CD4-positive, alpha-beta T cell treated with Interleukin-12 subunit alpha and Interleukin-12 subunit beta, for 1 hour (primary cell): ENCODE data around the gene SCGN.

Source experiments
- DNase-seq: peaks from one replicate; pipeline ENCODE4 v3.0.0-alpha.2; 2020

Gene SCGN

DNA sequence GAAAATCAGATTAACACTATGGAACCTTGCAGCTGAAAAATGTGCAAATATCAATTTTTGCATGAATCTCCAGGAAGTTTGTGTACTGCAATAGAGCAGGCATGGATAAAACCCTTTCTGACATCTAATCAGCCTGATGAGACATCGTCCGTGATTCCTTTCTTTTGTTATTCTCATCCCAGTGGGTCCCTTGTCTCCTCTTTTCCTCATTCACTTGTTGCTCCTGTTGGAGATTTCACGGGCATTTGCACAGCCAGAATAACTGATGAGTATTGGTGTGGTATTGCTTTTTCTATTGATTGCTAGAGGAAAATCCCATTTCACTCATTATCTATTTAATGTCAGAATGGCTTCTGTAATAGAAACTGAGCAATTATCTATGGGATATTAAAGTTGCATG lies 39.9 kb downstream of the SCGN start:
- DNase-seq, result no peak

DNA sequence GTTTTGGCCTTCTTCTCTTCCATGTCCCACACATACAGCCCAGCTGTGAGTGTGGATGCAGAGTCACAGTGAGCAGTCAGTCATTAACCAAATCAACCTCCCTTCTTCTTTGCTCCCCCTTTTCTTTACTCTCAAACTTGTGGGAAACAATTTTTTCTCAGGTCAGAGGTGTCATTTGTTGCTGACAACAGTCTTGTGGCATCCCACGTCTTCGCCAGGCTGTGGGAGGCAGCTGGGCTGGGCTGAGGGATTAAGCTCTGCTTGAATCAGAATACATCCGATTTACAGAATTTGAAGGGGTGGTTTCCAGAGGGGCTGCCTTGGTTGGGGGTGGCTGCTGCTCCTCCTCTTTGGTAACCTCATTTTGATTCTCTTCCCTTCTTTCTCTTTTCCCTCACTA lies 40.5 kb downstream of the SCGN start:
- no peak for DNase-seq

DNA sequence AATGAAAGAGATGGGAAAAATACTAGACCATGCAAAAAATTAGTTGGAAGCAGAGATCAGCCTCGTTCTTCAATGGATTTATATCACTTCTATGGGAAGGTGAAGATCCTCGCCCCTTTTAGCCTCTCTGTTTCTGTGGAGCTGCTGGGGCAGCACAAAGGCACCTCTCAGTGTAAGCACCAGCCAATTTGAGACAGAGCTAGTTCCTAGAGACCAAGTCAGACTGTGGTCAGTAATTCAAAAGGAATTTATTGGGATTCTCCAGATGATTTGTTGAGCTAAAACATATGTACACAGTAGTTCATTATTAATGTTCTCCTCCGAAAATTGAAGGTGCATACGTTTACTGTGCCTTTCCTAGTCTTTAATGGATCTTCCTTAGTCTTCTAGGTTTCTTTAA lies 42.4 kb downstream of the SCGN start:
- DNase-seq, result no peak

DNA sequence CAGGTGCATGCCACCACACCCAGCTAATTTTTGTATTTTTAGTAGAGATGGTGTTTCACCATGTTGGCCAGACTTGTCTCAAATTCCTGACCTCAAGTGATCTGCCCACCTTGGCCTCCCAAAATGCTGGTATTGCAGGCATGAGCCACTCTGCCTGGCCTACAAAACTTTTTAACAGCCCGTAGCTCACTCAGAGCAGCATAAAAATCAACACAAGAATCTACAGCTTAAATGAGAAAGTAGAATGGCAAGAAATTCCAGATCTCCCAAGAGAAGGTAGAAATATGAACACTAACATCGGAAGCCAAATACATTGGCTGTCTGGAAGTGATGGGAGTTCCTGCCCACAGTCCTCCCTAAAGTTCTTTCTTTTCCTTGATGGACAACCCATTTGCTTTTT lies 43.7 kb downstream of the SCGN start:
- no peak for DNase-seq

DNA sequence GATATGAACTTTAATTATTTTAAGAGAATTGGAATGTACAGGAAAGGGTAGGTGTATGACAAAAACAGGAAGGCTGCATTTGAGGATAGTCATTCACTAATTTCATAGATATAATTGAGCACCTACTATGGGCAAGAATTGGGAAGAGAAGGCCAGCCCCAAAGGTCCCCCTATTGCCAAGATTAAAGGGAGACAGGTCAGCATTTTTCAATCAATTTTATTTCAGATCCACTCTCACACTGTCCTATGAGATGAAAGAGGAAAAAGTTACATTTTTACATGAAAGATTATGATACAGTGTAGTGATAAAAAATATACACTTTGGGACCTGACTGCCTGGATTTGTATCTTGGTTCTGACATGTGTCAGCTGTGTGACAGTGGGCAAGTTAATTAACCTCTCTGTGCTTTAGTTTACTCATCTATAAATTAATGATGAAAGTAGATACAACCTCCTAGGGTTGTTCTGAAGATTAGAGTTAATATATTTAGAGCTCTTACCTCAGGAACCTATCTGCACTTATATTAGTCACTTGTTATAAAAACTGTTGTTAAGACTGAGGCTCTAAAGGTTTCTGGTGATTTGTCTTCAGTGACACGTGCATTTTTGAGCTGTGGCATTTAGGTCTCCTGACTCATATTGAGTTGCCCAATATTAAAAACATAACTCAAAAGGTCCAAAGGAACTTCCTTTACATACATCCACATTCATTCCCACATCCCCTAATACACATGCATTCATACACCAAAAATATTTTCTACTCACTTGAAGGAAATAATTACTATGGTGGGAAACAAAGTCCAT lies 45.7 kb downstream of the SCGN start:
- no peak for DNase-seq

DNA sequence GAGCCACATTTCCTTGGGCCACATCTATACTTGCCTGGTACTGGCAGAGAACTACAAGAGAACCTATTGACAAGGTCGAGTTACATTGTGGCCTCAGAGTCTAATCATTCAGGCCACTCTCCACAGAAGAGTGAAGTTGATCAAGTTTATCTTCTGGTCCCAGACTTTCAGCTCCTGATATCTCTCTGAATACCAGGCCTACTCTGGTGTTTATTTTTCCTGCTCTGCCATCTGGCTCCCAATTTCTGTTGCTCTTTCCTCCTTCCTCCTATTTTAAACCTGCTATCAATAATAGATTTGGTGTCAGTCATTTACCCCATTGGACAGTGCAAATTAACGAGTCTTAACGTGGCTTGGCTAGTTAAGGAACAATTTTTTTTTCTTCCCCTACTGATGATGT lies 46.6 kb downstream of the SCGN start:
- no peak for DNase-seq

DNA sequence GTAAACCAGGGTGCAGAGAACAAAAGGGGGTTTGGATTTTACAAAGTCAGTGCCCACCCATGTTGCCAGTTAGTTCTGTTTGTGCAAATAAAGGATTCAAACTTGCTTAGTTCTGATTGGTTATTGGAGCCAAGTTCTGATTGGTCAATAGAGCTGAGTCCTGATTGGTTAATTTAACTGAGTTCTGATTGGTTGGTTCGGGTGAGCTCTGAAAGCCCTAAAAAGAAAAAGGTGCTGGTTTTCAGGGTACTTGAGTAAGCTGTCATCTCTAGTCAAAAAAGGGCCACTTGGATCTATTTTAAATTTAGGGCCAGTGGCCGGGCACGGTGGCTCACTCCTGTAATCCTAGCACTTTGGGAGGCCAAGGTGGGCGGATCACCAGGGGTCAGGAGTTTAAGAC lies 47.6 kb downstream of the SCGN start:
- DNase-seq, result no peak

DNA sequence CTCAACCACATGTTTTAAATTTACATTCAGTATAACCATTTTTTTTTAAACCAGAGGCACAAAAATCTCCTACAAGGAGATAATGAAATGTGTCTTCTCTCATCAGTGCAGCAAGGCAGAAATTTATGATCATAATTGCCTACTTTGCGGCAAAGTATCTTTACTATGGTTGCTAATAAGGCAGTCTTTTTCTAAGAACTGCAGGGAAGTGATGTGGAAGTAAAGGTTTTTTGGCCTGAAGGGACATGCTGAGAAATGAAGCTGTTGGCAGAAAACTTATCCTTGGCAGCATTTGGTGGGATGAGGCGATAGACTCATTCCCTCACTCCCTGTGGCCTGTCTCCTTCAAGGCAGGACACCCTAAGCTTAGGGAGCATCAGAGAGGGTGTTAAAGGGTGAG lies 48.7 kb downstream of the SCGN start:
- no peak for DNase-seq

DNA sequence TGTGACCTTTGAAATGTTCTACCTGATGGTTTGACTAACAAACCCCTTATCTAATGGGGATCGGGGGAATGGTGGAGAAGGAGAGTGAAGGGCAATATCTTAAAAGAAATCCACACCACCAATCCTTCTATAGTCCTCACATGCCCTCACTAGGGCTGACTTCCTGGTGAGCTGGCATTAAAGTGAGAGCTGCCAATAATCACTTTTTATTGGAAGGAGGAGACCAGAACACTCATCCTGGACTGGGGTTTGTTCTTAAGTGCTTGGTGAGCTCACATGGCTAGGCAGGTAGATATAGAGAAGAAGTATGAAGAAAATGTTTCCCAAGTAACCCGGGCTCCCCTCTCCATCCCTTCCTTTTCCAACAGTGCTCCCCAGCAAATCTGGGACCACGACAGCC lies 49.8 kb downstream of the SCGN start:
- DNase-seq, result no peak

DNA sequence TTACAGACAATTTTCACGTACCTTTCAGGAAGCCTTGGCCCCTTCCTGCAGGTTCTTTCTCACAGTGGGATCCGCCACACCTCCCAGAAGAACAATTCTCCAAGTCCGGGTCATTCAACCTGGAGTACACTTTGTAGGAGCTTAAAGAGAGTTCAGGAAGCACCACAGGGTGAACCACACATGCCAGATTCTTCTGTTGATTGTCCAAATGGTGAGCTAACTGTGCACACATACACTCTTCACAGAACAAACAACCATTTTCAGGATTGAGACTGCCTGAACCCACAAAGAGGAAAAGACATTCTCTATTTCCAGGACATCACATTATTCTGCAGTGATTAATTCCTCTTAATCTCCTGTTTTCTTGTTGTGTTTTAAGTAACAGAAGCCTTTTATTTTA lies 51.0 kb downstream of the SCGN start:
- DNase-seq, result no peak

DNA sequence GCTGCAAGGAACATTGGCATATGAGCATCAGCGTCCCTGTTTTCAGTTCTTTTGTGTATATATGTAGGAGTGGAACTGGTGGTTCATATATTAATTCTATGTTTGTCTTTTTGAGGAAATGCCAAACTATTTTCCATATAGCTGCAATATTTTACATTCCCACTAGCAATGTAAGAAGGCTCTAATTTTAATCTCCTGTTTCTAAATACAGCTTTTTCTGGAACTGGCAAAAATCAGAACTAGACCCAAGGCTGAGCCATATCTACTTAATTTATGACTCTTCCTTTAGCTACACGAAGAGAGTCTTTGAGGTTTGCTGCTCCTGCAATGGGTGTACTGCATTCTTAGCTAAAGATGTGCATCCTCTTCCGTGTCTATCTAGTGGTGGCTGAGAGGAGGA lies 52.0 kb downstream of the SCGN start:
- no peak for DNase-seq

DNA sequence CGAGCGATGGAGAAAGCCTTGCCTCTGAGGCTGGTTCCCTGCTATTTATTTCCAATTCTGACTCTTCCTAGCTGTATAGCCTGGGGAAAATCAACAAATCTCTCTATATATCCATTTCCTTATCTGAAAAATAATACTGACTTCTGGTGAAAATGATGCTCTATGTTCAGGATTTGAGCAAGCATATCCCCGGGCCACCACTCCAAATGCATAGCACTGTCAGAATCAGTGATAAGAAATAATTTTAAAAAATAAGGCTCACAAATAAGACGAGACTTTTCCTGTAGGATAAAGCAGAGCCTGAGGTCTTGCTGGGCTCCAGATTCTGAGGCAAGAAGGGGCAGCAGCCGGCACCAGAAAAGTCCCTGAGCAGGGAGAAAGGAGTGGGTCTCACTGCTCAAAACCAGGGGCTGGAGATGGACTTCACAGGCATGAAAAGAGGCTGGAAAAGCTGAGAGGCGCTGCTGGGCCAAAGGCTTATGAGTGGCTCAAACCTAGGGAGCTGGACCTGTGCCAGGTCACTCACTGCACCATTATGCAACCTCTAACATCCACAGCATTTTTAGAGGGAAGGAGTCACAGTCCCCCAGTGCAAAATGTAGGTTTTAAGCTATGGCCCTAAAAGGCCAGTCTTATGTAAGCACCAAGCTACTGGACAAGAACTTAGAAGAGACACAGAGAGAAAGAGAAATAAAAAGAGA lies 54.4 kb downstream of the SCGN start:
- no peak for DNase-seq

DNA sequence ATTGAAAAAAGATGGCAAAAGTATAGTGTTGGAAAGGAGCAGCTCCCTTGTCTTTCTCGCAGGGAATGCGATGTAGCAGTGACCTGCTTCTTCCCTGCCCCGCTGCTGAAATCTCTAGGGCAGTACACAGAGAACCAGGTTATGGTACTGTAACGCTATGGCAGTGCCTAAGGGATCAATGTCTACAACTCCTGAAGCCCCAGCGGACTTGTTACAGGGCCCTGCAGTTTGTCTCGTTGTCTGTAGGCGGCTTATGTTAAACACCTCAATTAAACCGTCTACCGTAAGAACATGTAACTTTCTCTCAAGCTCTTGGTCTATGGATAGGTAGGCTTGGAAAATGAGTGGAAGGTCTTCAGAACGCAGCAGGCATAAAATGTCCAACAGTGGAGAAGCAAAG lies 57.7 kb downstream of the SCGN start:
- no peak for DNase-seq

DNA sequence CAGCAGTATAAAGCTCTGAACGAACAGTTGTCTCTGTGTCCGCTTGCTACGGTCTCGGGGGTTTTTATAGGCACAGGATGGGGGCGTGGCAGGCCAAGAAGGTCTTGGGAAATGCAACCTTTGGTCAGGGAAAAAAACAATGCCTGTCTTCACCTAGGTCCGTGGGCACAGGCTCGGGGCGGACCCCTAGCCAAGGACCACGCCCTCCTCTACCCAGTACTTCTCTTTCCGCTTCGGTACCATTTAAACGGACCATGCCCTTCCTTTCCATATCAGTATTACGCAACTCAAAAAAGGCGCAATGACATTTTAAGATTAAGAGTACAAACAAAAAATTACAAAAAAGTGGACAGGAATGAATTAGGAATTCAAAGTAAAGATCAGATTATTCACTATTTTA lies 58.3 kb downstream of the SCGN start:
- no peak for DNase-seq

DNA sequence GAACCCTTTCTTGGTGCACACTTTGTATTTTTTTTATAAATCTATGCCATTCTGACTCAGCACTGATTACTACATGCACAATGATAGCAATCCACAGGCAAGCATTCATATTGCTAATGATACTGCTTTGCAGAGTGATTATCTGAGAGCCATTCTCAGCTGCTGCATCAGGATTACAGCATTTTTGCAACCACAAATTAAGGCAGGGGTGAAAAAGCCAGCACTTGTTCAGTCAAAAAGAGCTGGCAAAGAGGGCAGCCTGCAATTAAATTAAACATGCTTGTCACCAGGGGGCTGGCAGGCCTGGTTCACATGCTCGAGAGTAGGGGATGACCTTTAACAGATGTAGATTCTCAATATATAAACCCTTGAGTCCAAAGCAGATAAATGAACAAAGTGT lies 61.8 kb downstream of the SCGN start:
- DNase-seq, result no peak

DNA sequence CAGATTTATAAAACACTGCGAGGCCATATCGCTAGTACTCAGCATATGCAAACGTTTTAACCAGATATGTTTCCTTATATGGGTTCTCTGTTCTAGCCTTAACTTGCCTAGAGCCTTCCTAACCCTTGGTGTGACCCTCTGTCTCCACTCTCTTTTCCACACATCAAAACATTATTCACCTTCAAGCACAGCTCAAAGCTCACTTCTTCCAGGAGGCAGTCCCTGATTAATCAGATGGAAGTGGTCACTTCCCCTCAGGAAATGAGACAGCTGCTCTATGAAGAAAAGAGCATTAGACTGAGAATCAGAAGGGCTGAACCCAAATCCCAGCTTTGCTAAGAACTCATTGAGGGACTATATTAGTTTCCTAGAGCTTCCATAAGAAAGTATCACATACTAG lies 62.8 kb downstream of the SCGN start:
- DNase-seq, result no peak

DNA sequence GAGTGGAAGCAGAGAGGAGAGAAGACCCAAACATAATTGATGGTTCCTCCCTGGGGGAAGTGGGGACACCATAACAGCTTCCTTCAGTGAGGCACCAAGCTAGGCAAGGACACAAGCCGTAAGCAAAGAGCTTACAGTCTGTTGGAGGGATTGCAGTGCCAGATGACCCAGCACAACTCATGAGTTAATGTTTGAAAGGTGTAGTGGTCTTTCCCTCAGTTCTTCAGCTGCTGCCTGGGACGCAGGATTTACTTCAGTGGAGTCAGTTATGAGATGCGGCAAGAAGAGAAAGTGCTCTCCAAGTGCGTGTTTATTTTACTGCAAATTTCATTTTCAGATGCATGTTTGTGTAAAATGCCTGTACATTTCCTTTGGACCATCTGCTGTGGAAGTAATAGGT lies 63.8 kb downstream of the SCGN start:
- no peak for DNase-seq

DNA sequence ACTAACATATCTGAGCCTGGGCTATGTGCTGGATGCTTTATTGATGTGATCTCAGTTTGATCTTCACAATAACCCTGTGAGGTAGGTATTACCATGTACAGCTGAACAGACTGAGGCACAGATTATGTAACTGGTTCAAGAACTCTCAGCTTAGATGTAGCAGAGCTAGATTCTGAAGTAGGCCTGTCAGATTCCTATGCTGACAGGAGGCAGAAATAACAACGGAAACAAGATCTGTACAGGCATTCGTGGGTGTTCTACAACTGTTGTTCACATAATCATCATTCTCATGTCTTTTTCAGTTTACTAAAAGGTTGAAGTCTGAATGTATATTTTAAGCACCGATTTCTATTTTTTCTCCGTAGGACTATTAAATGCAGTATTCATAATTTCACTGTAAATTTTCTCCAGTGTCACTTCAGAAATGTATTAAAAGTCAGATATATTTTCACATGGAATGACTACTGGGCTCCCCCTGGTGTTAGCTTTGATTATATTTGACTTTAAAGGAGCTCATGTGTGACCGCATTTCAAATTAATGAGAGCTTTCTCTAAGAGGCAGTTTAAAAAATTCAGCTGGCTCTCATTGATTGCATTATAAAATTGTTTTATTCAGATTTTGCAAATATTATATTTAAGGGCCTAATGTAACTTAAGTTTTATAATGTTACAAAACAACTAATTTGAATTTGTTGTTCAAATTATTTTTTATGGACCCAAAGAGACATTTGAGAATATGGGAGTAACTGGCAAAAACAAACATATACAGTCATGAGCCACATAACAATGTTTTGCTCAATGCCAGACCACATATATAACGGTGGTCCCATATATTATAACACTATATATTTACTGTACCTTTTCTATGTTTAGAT lies 66.1 kb downstream of the SCGN start:
- DNase-seq, result peak; percentile 20

DNA sequence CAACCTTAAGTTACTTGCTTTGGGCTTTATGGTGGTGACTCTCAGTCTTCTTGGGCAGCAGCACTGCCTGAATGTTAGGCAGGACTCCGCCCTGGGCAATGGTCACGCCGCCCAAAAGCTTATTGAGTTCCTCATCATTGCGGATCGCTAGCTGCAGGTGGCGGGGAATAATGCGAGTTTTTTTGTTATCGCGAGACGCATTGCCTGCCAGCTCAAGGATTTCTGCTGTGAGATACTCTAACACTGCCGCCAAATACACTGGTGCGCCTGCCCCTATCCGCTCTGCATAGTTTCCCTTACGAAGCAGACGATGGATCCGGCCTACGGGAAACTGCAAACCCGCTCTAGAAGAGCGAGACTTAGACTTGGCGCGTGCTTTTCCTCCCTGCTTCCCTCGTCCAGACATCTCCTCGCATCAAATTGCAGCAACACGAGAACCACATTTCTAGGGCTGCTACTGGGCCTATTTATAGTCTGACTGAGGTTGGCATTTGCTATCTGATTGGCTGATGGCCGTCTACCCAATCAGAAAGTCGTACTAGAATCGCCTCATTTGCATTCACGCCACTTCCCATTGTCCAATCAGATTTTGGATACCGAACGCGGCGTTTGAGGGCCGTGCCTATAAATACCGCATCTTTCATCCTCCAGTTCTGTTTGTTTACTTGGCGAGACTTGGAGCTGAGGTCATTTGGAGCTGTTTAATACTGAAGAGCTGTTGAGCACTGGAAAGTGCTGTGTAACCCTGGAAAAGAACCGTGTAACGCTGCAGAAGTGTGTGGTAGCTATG lies 74.3 kb downstream of the SCGN start:
- no peak for DNase-seq

DNA sequence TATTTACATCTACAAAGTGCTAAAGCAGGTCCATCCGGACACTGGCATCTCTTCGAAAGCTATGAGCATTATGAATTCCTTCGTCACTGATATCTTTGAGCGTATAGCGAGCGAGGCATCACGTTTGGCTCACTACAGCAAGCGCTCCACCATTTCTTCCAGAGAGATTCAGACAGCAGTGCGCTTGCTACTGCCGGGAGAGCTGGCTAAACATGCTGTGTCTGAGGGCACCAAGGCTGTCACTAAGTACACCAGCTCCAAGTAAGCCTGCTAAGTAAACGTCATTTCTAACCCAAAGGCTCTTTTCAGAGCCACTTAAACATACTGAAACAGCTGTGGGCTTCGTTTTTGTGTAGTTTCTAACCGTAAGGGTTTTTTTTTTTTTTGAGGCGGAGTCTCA lies 75.0 kb downstream of the SCGN start:
- no peak for DNase-seq

DNA sequence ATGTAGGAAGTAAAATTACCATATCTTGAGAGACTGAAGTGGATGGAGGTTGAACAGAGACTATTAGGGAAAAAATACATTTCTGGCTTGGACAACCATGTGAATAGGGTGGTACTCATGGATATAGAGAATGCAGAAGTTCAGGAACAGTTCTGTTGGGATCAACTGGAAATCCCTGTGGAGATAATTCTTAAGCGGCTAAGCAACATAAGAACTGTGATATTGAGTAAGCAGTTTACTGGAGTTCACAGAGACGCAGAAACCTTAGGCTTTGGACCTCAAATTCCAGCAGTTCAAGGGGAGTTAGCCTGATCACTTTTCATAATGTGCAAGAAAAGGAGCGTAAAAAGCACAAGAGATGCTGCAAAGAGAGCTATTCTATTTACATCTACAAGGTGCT lies 78.9 kb downstream of the SCGN start:
- DNase-seq, result no peak

DNA sequence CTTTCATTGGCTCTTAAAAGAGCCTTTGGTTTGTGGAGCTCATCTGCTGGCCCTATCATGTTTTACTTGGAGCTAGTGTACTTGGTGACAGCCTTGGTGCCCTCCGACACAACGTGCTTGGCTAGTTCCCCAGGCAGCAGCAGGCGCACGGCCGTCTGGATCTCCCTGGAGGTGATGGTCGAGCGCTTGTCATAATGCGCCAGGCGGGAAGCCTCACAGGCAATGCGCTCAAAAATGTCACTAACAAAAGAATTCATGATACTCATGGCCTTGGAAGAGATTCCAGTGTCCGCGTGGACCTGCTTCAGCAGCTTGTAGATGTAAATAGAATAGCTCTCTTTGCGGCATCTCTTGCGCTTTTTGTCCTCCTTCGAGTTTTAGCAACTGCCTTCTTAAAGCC lies 79.7 kb downstream of the SCGN start:
- DNase-seq, result no peak
